ENCODE results near the gene CDH12.

CDH12 gene

GRCh38 chr5:21807953-21808352 is 1045.2 kb downstream of the CDH12 start:
- DNase-seq: no peak

- DNase-seq: peak; percentile 65
Measured at GRCh38 chr5:21806943-21807342, 1046.2 kb downstream of the CDH12 start.

- no peak for DNase-seq
Measured at GRCh38 chr5:21806271-21806670, 1046.9 kb downstream of the CDH12 start.

- peak; percentile 43 for DNase-seq
Measured at GRCh38 chr5:21802869-21803490, 1050.2 kb downstream of the CDH12 start.

GRCh38 chr5:21802100-21802499 is 1051.0 kb downstream of the CDH12 start:
- no peak for DNase-seq

- DNase-seq: no peak
Measured at GRCh38 chr5:21792748-21793147, 1060.4 kb downstream of the CDH12 start.

- DNase-seq: no peak
Measured at GRCh38 chr5:21791304-21791703, 1061.8 kb downstream of the CDH12 start.

- no peak for DNase-seq
Measured at GRCh38 chr5:21784487-21784886, 1068.7 kb downstream of the CDH12 start.

- no peak for DNase-seq
Measured at GRCh38 chr5:21783074-21783679, 1070.0 kb downstream of the CDH12 start.

GRCh38 chr5:21776466-21776865 is 1076.7 kb downstream of the CDH12 start:
- DNase-seq: no peak

GRCh38 chr5:21774801-21775200 is 1078.3 kb downstream of the CDH12 start:
- no peak for DNase-seq

- DNase-seq: no peak
Measured at GRCh38 chr5:21774281-21774680, 1078.9 kb downstream of the CDH12 start.

- DNase-seq: no peak
Measured at GRCh38 chr5:21773456-21773855, 1079.7 kb downstream of the CDH12 start.

GRCh38 chr5:21765406-21765805 is 1087.7 kb downstream of the CDH12 start:
- DNase-seq: no peak

- DNase-seq: no peak
Measured at GRCh38 chr5:21739096-21739495, 1114.0 kb downstream of the CDH12 start.

- no peak for DNase-seq
Measured at GRCh38 chr5:21723500-21723899, 1129.6 kb downstream of the CDH12 start.

- DNase-seq: peak; percentile 3
Measured at GRCh38 chr5:21711866-21712758, 1141.0 kb downstream of the CDH12 start.

GRCh38 chr5:21709770-21710169 is 1143.4 kb downstream of the CDH12 start:
- peak; percentile 6 for DNase-seq

- DNase-seq: no peak
Measured at GRCh38 chr5:21704974-21705668, 1148.0 kb downstream of the CDH12 start.

- DNase-seq: no peak
Measured at GRCh38 chr5:21701317-21701716, 1151.8 kb downstream of the CDH12 start.

Data from hematopoietic multipotent progenitor cell treated with erythropoietin and hydrocortisone succinate and interleukin-3 and kit ligand, for 6 days (in vitro differentiated cells).